HG02973 (cell line): ENCODE results near the gene HTN1.
"Not testable (repeated sequence)": the region's sequence is repeated elsewhere in the genome, so short reads cannot be mapped to it uniquely, and the experiment has no call there.

ENCODE experiments used
- ATAC-seq: cut with Tn5 transposase; IDR thresholded peaks from one replicate; pipeline ENCODE4 v1.9.1; 2021; ENCODE audit warnings: moderate library complexity; ENCODE audit not compliant: unreplicated experiment

The HTN1 gene

GRCh38 chr4:70050138-70050537 lies at the start of gene HTN1:
TSS of gene HTN1 (plus strand) at chr4:70050438. CDS start at chr4:70053077, 2,639 bp downstream.
- ATAC-seq: not testable (repeated sequence)

GRCh38 chr4:70000711-70001110 lies 49.5 kb upstream of the HTN1 start:
- no peak for ATAC-seq

GRCh38 chr4:70002507-70002906 lies 47.7 kb upstream of the HTN1 start:
- ATAC-seq: no peak

DNA sequence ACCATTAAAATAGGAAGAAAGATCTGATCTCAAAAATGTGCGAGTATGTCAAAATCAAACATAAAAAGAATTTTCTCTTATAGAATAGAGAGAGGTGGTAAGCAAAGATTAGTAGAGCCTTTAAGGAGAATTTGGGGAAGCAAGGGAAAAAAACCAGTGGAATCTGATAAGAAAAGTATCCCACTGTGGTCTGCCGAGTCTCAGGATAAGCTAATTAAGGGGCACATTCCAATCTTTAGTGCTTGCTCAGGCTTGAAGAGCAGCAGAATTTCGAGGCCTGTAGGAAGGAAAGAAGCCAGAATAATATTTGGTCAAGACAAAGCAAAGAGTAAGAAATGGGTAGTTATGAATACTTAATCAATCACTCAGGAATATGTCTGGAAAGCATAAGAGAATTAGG lies 41.5 kb upstream of the HTN1 start:
- no peak for ATAC-seq

DNA sequence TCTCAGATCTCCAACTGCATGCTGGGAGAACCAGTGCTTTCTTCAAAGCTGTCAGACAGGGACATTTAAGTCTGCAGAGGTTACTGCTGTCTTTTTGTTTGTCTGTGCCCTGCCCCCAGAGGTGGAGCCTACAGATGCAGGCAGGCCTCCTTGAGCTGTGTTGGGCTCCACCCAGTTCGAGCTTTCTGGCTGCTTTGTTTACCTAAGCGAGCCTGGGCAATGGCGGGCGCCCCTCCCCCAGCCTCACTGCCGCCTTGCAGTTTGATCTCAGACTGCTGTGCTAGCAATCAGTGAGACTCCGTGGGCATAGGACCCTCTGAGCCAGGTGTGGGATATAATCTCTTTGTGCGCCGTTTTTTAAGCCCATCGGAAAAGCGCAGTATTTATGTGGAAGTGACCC lies 31.2 kb upstream of the HTN1 start:
- ATAC-seq: not testable (repeated sequence)

- ATAC-seq: no peak
Observed at GRCh38 chr4:70023218-70023617, 27.0 kb upstream of the HTN1 start.

- ATAC-seq: no peak
Observed at GRCh38 chr4:70027011-70027410, 23.2 kb upstream of the HTN1 start.

GRCh38 chr4:70028159-70028558 lies 22.1 kb upstream of the HTN1 start, which contains the start of gene HTN3:
TSS of gene HTN3 (plus strand) at chr4:70028459. CDS start at chr4:70030741, 2,282 bp downstream.
- not testable (repeated sequence) for ATAC-seq

DNA sequence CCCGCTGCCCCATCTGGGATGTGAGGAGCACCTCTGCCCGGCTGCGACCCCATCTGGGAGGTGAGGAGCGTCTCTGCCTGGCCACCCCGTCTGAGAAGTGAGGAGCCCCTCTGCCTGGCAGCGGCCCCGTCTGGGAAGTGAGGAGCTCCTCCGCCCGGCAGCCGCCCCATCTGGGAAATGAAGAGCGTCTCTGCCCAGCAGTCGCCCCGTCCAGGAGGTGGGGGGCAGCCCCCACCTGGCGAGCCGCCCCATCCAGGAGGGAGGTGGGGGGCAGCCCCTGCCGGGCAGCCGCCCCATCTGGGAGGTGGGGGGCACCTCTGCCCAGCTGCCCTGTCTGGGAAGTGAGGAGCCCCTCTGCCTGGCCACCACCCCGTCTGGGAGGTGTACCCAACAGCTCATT lies 12.7 kb upstream of the HTN1 start:
- not testable (repeated sequence) for ATAC-seq

- ATAC-seq: not testable (repeated sequence)
Observed at GRCh38 chr4:70039928-70040327, 10.3 kb upstream of the HTN1 start.

DNA sequence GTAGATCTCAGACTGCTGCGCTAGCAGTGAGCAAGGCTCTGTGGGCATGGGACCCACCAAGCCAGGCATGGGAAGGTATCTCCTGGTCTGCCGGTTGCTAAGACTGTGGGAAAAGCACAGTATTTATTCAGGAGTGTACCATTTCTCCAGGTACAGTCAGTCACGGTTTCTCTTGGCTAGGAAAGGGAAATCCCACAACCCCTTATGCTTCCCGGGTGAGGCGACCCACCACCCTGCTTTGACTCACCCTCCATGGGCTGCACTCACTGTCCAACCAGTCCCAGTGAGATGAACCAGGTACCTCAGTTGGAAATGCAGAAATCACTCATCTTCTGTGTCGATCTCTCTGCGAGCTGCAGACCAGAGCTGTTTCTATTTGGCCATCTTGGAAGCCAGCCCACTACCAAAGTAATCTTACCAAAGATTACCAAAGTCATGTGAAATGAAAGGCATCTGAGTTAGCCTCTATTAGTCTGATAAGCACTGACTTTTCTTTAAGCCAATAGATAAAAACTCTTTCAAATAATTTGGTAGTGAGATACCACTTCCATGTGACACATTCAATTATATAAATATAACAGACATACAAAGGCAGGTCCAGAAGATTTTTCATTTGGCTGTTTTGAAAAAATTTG lies 8.5 kb upstream of the HTN1 start:
- no peak for ATAC-seq

DNA sequence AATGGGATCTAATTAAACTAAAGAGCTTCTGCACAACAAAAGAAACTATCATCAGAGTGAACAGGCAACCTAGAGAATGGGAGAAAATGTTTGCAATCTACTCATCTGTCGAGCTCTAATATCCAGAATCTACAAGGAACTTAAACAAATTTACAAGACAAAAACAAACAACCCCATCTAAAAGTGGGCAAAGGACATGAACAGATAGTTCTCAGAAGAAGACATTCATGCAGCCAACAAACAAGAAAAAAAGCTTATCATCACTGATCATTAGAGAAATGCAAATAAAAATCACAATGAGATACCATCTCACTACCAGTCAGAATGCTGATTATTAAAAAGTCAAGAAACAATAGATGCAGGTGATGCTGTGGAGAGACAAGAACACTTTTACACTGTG lies 6.3 kb downstream of the HTN1 start:
- not testable (repeated sequence) for ATAC-seq

- no peak for ATAC-seq
Observed at GRCh38 chr4:70057651-70058050, 7.4 kb downstream of the HTN1 start.

DNA sequence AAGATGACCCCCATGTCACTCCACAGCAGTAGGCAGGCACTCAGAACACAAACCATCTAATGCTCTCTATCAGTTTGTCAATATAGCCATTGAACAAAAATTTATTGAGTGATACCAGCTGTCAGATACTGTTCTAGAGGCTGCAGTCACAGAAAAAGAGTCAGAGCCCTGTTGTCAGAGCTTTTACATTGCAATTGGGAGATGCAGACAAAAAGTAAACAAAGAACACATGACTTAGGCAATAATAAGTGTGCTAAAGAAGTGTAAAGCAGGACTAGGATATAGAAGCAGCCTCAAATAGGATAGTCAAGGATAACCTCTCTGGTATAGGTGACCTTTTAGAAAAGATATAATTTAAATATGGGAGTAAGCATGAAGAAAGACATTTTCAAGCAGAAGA lies 8.9 kb downstream of the HTN1 start:
- ATAC-seq: no peak

DNA sequence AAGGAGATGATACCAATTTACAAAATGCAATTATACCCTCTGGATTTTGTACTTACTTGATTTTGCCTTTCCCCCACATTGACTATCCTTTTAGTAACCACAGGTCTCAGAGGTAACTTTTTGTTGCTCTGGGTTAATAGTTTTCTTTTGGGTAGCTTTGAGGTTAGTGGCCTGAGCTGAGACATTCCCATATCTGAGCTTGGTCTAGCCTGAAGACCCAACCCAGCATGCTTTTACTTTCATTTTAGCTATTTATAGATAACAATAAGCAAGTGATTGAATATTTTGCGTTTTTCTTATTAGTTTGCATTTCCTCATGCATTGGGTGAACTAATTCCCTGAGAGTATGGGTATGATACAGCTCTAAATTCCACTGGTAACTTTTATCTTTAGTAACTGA lies 11.8 kb downstream of the HTN1 start:
- peak; percentile 90 for ATAC-seq

GRCh38 chr4:70080205-70080604 lies 30.0 kb downstream of the HTN1 start:
- no peak for ATAC-seq

DNA sequence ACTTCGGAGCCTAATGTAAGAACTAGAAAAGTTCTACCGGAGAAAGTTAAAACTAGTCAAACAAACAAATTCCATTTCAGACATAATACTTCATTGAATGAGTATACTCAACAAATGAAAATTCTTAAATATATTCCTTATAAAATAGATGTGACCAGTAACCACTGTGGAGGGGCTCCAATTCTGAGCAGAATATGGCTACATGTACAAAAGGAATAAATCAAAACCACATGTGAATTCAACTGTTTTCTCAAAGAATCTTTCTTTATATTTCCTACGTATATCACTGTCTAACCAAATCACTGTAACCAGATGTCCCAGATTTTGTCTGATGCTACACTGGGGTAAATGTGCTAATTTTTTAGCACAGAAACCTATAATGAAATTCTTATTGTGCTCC lies 49.0 kb downstream of the HTN1 start:
- no peak for ATAC-seq
